Suprapubic skin (tissue), 3 donors: ENCODE data around the gene HGF.

ENCODE experiments used
- POLR2AphosphoS5 ChIP-seq, 3 donors: sonication (generic); formaldehyde crosslinking; IDR thresholded peaks; one replicate each; pipeline ENCODE4 v1.6.1; 2017; ENCODE audit warnings: antibody characterized with exemption in 3 of 3
- TF ChIP-seq, protein P1 (sequence below), 2 donors: fragments of 200-600 bp in 1 of 2; fragments of 450-650 bp in 1 of 2; sonication (generic) in 1 of 2; IDR thresholded peaks; one replicate each; pipeline ENCODE4 v1.5.1; 2016 to 2019; ENCODE audit warnings: antibody characterized with exemption in 2 of 2, mild to moderate bottlenecking in 1 of 2, moderate library complexity in 1 of 2

DNA sequence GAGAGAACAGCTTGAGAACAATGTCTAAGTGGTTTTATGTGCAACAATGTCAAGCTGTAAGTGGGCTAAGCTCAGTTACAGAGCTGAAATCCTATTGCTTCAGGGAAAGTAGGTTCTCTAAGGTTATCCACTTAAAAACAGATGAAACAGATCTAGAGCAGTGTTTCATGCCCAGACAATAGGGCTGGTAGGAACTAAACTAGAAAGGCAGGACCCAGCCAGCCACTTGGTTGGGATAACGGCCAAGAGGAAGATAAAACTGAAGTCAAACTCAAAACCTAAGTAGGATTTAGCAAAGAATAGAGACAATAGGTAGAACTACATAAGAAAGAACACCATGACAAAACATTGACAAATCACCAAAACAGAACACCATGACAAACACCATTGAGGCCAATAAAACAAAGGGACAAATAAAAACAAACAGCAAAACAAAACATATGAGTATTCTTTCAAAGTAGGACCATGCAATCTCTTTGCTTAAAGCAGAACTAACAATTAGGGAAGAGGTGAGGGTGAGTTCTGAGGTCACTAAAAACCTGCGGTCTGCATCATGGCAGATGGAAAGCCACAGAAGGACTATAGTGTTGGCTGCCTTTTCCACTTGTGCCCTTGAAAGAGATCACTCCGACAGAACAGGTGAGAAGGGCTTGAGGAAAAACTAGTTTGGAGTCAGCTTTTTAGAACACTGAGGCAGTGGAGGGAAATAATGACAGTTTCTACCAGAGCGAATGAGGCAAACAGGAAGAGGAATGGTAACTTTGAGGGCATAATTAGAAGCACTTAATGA is 81.0 kb downstream of the HGF start:
- TF ChIP-seq, protein P1, sequence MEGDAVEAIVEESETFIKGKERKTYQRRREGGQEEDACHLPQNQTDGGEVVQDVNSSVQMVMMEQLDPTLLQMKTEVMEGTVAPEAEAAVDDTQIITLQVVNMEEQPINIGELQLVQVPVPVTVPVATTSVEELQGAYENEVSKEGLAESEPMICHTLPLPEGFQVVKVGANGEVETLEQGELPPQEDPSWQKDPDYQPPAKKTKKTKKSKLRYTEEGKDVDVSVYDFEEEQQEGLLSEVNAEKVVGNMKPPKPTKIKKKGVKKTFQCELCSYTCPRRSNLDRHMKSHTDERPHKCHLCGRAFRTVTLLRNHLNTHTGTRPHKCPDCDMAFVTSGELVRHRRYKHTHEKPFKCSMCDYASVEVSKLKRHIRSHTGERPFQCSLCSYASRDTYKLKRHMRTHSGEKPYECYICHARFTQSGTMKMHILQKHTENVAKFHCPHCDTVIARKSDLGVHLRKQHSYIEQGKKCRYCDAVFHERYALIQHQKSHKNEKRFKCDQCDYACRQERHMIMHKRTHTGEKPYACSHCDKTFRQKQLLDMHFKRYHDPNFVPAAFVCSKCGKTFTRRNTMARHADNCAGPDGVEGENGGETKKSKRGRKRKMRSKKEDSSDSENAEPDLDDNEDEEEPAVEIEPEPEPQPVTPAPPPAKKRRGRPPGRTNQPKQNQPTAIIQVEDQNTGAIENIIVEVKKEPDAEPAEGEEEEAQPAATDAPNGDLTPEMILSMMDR (IDR thresholded peaks at IDR 0.05) = no peak
- TF ChIP-seq POLR2AphosphoS5 (IDR thresholded peaks at IDR 0.05) = no peak
